NOMO-1 treated with DMSO at 0.1 percent for 48 hours (cell line): ENCODE measurements around the gene SPATA18.

Experiments used
- DNase-seq: peaks from one replicate; lab custom pipeline; 2025; ENCODE audit not compliant: unreplicated experiment; lab: John Stamatoyannopoulos, UW

SPATA18 gene

GRCh38 chr4:52051213-52051614, at the start of gene SPATA18:
Gene SPATA18, plus strand, starts transcription at chr4:52051304. Its CDS starts 401 bp downstream, at chr4:52051705.
- DNase-seq = no peak

GRCh38 chr4:52001616-52002015, 49.5 kb upstream of the SPATA18 start:
- no peak for DNase-seq

- no peak for DNase-seq
Observed at GRCh38 chr4:52004414-52004813, 46.7 kb upstream of the SPATA18 start.

- DNase-seq = no peak
Observed at GRCh38 chr4:52005604-52006273, 45.4 kb upstream of the SPATA18 start.

GRCh38 chr4:52006887-52007286, 44.2 kb upstream of the SPATA18 start:
- no peak for DNase-seq

GRCh38 chr4:52010986-52011385, 40.1 kb upstream of the SPATA18 start:
- no peak for DNase-seq

- DNase-seq = no peak
Observed at GRCh38 chr4:52012651-52013050, 38.5 kb upstream of the SPATA18 start.

- peak; percentile 82 for DNase-seq
Observed at GRCh38 chr4:52014903-52015302, 36.2 kb upstream of the SPATA18 start.

- DNase-seq = peak; percentile 45
Observed at GRCh38 chr4:52015366-52015765, 35.7 kb upstream of the SPATA18 start.

- no peak for DNase-seq
Observed at GRCh38 chr4:52016981-52017380, 34.1 kb upstream of the SPATA18 start.

- no peak for DNase-seq
Observed at GRCh38 chr4:52017814-52018213, 33.3 kb upstream of the SPATA18 start.

GRCh38 chr4:52019936-52020657, 31.0 kb upstream of the SPATA18 start, which contains the start of gene LRRC66:
Gene LRRC66, minus strand, starts transcription at chr4:52020363. Its CDS starts 2,750 bp downstream, at chr4:52017613.
- no peak for DNase-seq

GRCh38 chr4:52028970-52029369, 22.1 kb upstream of the SPATA18 start:
- no peak for DNase-seq

- DNase-seq = peak; percentile 34
Observed at GRCh38 chr4:52032005-52032404, 19.1 kb upstream of the SPATA18 start.

GRCh38 chr4:52035190-52035589, 15.9 kb upstream of the SPATA18 start:
- no peak for DNase-seq

- no peak for DNase-seq
Observed at GRCh38 chr4:52036886-52037530, 14.1 kb upstream of the SPATA18 start.

GRCh38 chr4:52037689-52038102, 13.4 kb upstream of the SPATA18 start:
- no peak for DNase-seq

- peak; percentile 25 for DNase-seq
Observed at GRCh38 chr4:52038103-52038912, 12.8 kb upstream of the SPATA18 start, which contains the start of gene SGCB. Gene SGCB, minus strand, starts transcription at chr4:52038299. Its CDS starts 40 bp downstream, at chr4:52038259.

GRCh38 chr4:52045028-52045427, 6.1 kb upstream of the SPATA18 start:
- DNase-seq = no peak

- DNase-seq = no peak
Observed at GRCh38 chr4:52049266-52049665, 1.8 kb upstream of the SPATA18 start.
